Panc1 (cell line): ENCODE measurements around the gene COQ9. TPM values are rescaled to one million over a fixed set of nuclear protein-coding genes. Genes with fewer than 3 reads are reported as not detected.

Experiments used
- ATAC-seq: fragments of 200-7000 bp; cut with Tn5 transposase; 2 replicates; pipeline ENCODE4 v1.9.1; 2020; ENCODE audit warnings: mild to moderate bottlenecking, moderate library complexity
- BruUV-seq: library from RNA; stranded (reverse); fragments of 400-500 nt; replicated peaks from 2 replicates; lab custom pipeline; 2021; lab: Mats Ljungman, UMichigan
- CTCF ChIA-PET: fragments of 300-600 bp; sonication (Branson Sonifier 250); formaldehyde crosslinking; loops from one replicate; lab custom pipeline; 2022; ENCODE audit warnings: antibody characterized with exemption; lab: Charles Lee
- POLR2A ChIA-PET: fragments of 300-600 bp; sonication (Branson Sonifier 250); formaldehyde crosslinking; loops from one replicate; lab custom pipeline; 2022; ENCODE audit warnings: antibody characterized with exemption; lab: Charles Lee
- DNase-seq: peaks from one replicate; pipeline ENCODE4 v3.0.0-alpha.2; 2010; ENCODE audit warnings: low read depth, low spot score
- H3K27ac ChIP-seq: 2 replicates; pipeline ENCODE4 v1.5.1; 2011; ENCODE audit warnings: mild to moderate bottlenecking, low read length, inconsistent platforms
- H3K27me3 ChIP-seq: fragments of 200-500 bp; sonication (Bioruptor generic); 2 replicates; pipeline ENCODE4 v1.6.0; 2014; ENCODE audit warnings: low read length, inconsistent platforms; ENCODE audit not compliant: control insufficient read depth, insufficient read depth
- H3K36me3 ChIP-seq: fragments of 200-500 bp; sonication (Bioruptor generic); 2 replicates; pipeline ENCODE4 v1.5.1; 2014; ENCODE audit warnings: inconsistent platforms, mild to moderate bottlenecking, low read length, moderate library complexity; ENCODE audit not compliant: control insufficient read depth, insufficient read depth
- H3K4me1 ChIP-seq: 2 replicates; pipeline ENCODE4 v1.5.1; 2011; ENCODE audit warnings: inconsistent platforms, mild to moderate bottlenecking, low read length, moderate library complexity; ENCODE audit not compliant: control insufficient read depth, insufficient read depth
- H3K4me3 ChIP-seq, 2 experiments: 2 replicates each; pipeline ENCODE4 v1.5.1; 2011 to 2012; ENCODE audit warnings: low read depth in 2 of 2, low read length in 2 of 2, mild to moderate bottlenecking in 2 of 2, inconsistent platforms in 1 of 2, moderate library complexity in 1 of 2
- H3K9me3 ChIP-seq: fragments of 200-500 bp; sonication (Bioruptor generic); 2 replicates; pipeline ENCODE4 v1.5.1; 2014; ENCODE audit warnings: low read depth, mild to moderate bottlenecking, inconsistent platforms, low read length, moderate library complexity; ENCODE audit not compliant: control insufficient read depth, insufficient read depth
- POLR2AphosphoS5 ChIP-seq: IDR thresholded peaks from 2 replicates; pipeline ENCODE4 v1.6.1; 2012; ENCODE audit warnings: mild to moderate bottlenecking, low read depth, low read length, moderate library complexity
- SIN3A ChIP-seq: IDR thresholded peaks from 2 replicates; pipeline ENCODE4 v1.6.1; 2012; ENCODE audit warnings: low read depth, mild to moderate bottlenecking, low read length, moderate library complexity, borderline replicate concordance; ENCODE audit not compliant: insufficient read depth
- TCF7L2 ChIP-seq: IDR thresholded peaks from 2 replicates; pipeline ENCODE4 v1.6.1; 2011; ENCODE audit warnings: mild to moderate bottlenecking, low read depth, low read length, inconsistent platforms
- in situ Hi-C: cut with HindIII; loops from 2 replicates; pipeline ENCODE4 v1.10.0; 2016; ENCODE audit warnings: low sequenced_read_pairs, low pct_unique_long_range_greater_than_20kb
- intact Hi-C: fragments of 100-400 bp; cut with micrococcal nuclease; formaldehyde crosslinking; loops from one replicate; pipeline ENCODE4 v1.10.0; 2022; ENCODE audit not compliant: unreplicated experiment
- total RNA-seq: library from RNA; stranded (reverse); gene quantifications from one replicate; pipeline ENCODE4 v1.2.1, GENCODE V29; 2021; ENCODE audit not compliant: unreplicated experiment
- TF ChIP-seq, protein P1 (sequence below): fragments of 450-650 bp; IDR thresholded peaks from 2 replicates; pipeline ENCODE4 v1.5.1; 2017; ENCODE audit warnings: mild to moderate bottlenecking
- TF ChIP-seq, protein P2 (sequence below), 2 experiments: IDR thresholded peaks; 2 replicates each; pipeline ENCODE4 v1.6.1; 2011 to 2012; ENCODE audit warnings: low read depth in 2 of 2, control low read depth in 1 of 2, low read length in 1 of 2, mild to moderate bottlenecking in 1 of 2, moderate library complexity in 1 of 2; ENCODE audit not compliant: insufficient read depth in 1 of 2

COQ9 gene
- total RNA-seq, 1 experiment from 2014 or later: 48.5 TPM

DNA sequence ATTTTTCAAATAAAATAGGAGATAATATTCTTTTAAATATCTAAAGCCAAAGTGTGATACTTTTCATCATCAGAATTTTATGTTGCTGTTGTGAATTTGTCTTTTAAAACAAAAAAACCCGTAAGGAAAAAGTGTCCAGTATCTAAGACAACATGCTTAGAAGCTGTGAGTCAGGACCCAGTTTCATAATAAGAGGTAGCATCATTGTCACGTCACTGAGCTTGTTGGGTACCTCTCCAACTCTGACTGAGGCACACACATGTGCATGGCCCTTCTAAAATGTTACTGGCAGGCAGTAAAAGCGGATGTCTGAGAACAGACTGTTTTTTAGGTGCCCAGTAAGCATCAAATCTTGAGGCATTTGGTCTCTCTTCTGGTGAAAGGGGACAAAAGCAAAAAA lies 2.6 kb upstream of the COQ9 start:
- BruUV-seq: TSS peak; percentile 51
- no peak for DNase-seq
- POLR2A ChIA-PET: no interaction called here

DNA sequence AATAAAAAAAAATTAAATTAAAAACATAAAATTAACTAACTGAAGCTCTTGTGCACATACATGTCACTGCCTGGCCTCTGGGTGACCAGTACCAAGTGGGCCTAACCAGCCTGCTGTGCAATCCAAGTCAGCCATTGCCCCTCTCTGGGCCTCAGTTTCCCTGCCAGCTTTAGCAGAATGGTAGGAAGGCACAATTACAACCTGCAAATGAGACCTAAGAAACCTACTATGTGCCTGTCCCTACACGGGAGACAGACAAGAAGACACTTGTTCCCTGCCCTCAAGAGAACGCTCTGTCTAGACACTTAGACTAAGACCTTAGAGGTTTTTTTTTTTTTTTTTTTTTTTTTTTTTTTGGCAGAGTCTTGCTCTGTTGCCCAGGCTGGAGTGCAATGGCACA lies 1.8 kb upstream of the COQ9 start:
- H3K4me1 ChIP-seq: no peaks in the 10 kb centered on the region; the same call in 1 of the 2 replicates
- H3K4me3 ChIP-seq: no peak overlapping the region
- ATAC-seq (no peak), DNase-seq (no peak)
- POLR2A ChIA-PET: interaction anchor here (0.6 kb wide), 1 partner anchor 9 kb away, joined by 4 read pairs; no protein-coding TSS in a partner anchor
- BruUV-seq: no TSS peak
- in situ Hi-C loops: no loop called here
- no peaks in the 10 kb centered on the region for H3K27me3 ChIP-seq
- peaks cover 7% of the 10 kb centered on the region; the same call in 1 of the 2 replicates for H3K36me3 ChIP-seq
- intact Hi-C loops: no loop called here
- TF ChIP-seq POLR2AphosphoS5: no peak
- H3K27ac ChIP-seq: no peak overlapping the region
- H3K9me3 ChIP-seq: no peaks in the 10 kb centered on the region
- CTCF ChIA-PET: no interaction called here

More for the DNA sequence above, 2.6 kb upstream of the COQ9 start:
- Histone ChIP-seq H3K36me3 (peaks cover 7% of the 10 kb centered on the region; the same call in 1 of the 2 replicates), H3K4me3 (no peak overlapping the region), H3K27ac (no peak overlapping the region), H3K27me3 (no peaks in the 10 kb centered on the region), H3K9me3 (no peaks in the 10 kb centered on the region), H3K4me1 (no peaks in the 10 kb centered on the region; the same call in 1 of the 2 replicates)
- no peak for ATAC-seq
- CTCF ChIA-PET: no interaction called here
- in situ Hi-C loops: no loop called here
- TF ChIP-seq SIN3A (no peak), POLR2AphosphoS5 (no peak), TCF7L2 (no peak)
- TF ChIP-seq, protein P1, sequence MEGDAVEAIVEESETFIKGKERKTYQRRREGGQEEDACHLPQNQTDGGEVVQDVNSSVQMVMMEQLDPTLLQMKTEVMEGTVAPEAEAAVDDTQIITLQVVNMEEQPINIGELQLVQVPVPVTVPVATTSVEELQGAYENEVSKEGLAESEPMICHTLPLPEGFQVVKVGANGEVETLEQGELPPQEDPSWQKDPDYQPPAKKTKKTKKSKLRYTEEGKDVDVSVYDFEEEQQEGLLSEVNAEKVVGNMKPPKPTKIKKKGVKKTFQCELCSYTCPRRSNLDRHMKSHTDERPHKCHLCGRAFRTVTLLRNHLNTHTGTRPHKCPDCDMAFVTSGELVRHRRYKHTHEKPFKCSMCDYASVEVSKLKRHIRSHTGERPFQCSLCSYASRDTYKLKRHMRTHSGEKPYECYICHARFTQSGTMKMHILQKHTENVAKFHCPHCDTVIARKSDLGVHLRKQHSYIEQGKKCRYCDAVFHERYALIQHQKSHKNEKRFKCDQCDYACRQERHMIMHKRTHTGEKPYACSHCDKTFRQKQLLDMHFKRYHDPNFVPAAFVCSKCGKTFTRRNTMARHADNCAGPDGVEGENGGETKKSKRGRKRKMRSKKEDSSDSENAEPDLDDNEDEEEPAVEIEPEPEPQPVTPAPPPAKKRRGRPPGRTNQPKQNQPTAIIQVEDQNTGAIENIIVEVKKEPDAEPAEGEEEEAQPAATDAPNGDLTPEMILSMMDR: no peak
- TF ChIP-seq, protein P2, sequence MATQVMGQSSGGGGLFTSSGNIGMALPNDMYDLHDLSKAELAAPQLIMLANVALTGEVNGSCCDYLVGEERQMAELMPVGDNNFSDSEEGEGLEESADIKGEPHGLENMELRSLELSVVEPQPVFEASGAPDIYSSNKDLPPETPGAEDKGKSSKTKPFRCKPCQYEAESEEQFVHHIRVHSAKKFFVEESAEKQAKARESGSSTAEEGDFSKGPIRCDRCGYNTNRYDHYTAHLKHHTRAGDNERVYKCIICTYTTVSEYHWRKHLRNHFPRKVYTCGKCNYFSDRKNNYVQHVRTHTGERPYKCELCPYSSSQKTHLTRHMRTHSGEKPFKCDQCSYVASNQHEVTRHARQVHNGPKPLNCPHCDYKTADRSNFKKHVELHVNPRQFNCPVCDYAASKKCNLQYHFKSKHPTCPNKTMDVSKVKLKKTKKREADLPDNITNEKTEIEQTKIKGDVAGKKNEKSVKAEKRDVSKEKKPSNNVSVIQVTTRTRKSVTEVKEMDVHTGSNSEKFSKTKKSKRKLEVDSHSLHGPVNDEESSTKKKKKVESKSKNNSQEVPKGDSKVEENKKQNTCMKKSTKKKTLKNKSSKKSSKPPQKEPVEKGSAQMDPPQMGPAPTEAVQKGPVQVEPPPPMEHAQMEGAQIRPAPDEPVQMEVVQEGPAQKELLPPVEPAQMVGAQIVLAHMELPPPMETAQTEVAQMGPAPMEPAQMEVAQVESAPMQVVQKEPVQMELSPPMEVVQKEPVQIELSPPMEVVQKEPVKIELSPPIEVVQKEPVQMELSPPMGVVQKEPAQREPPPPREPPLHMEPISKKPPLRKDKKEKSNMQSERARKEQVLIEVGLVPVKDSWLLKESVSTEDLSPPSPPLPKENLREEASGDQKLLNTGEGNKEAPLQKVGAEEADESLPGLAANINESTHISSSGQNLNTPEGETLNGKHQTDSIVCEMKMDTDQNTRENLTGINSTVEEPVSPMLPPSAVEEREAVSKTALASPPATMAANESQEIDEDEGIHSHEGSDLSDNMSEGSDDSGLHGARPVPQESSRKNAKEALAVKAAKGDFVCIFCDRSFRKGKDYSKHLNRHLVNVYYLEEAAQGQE (IDR thresholded peaks at IDR 0.05; ENCODE audit: insufficient read depth in 1 of 2, low read depth in 2 of 2, low read length in 1 of 2): no peak
- intact Hi-C loops: no loop called here

DNA sequence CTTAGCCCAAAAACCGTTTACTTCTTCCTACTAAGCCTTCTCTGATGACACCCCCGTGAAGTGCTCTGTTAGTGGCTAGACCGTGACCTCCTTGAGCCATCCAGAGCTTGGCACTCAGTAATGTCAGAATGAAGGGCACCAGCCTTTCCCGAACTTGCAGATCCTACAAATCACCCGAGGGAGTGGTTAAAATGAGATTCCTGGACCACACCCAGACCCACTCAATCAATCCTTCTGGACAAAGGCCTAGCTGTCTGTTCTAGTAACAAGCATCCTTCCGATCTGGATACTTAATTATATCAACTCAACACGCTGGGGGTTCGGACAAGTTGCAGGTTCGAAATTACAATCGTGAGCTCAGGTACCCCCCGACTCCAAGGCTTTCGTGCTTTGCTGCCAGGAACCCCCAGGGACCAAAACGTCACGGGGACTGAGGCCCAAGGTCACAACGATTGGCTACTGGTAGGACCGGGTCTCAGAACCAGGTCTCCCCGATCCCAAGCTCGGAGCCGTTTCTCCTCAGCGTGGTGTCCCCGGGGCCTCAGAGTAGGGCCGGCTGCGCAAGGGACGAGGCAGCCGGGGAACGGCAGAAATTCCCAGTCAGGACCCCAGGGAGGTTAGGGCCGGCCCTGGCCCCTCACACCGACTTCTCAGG lies 621 bp upstream of the COQ9 start:
- DNase-seq (no peak), ATAC-seq (peak; percentile 46)
- no peaks in the 10 kb centered on the region for H3K27me3 ChIP-seq
- no peaks in the 10 kb centered on the region for H3K9me3 ChIP-seq
- peak overlapping the region; percentile 94 for H3K27ac ChIP-seq
- in situ Hi-C loops: no loop called here
- H3K36me3 ChIP-seq: peaks cover 9% of the 10 kb centered on the region
- TF ChIP-seq TCF7L2 (no peak), SIN3A (no peak)
- TF ChIP-seq, protein P2 (IDR thresholded peaks at IDR 0.05; ENCODE audit: insufficient read depth in 1 of 2, low read depth in 2 of 2, low read length in 1 of 2): no peak
- CTCF ChIA-PET: interaction anchor here (1.0 kb wide), 1 partner anchor 74 kb away, joined by 3 read pairs; no protein-coding TSS in a partner anchor
- no TSS peak for BruUV-seq
- H3K4me3 ChIP-seq: peak overlapping the region; percentile 85 to 97
- intact Hi-C loops: no loop called here
- no peaks in the 10 kb centered on the region; the same call in 1 of the 2 replicates for H3K4me1 ChIP-seq
- POLR2A ChIA-PET: no interaction called here
